Osteoblast (primary cell): ENCODE data around the gene SLC7A9. TPM values are rescaled to one million over a fixed set of nuclear protein-coding genes. Genes with fewer than 3 reads are reported as not detected.

Source experiments
- DNase-seq: peaks from one replicate; pipeline ENCODE4 v3.0.0; 2011; ENCODE audit warnings: low spot score, mixed read lengths; ENCODE audit not compliant: insufficient read length; ENCODE audit errors: missing footprints
- H2AFZ ChIP-seq: 2 replicates; pipeline ENCODE4 v1.6.0; 2011; ENCODE audit warnings: mild to moderate bottlenecking, low read length
- H3K27ac ChIP-seq: 2 replicates; pipeline ENCODE4 v1.5.1; 2011; ENCODE audit warnings: mild to moderate bottlenecking, low read depth, low read length, moderate library complexity
- H3K27me3 ChIP-seq: 2 replicates; pipeline ENCODE4 v1.6.0; 2012; ENCODE audit warnings: mild to moderate bottlenecking, control low read depth, inconsistent platforms, low read length, moderate library complexity; ENCODE audit not compliant: insufficient read depth
- H3K36me3 ChIP-seq: 2 replicates; pipeline ENCODE4 v1.5.1; 2011; ENCODE audit warnings: mild to moderate bottlenecking, low read length, control low read depth, moderate library complexity; ENCODE audit not compliant: insufficient read depth
- H3K4me1 ChIP-seq: 2 replicates; pipeline ENCODE4 v1.5.1; 2011; ENCODE audit warnings: mild to moderate bottlenecking, low read length, control low read depth, moderate library complexity; ENCODE audit not compliant: insufficient read depth
- H3K4me2 ChIP-seq: 2 replicates; pipeline ENCODE4 v1.6.0; 2011; ENCODE audit warnings: mild to moderate bottlenecking, low read length; ENCODE audit not compliant: insufficient read depth
- H3K4me3 ChIP-seq: fragments of 200-600 bp; sonication (generic); 3 replicates; pipeline ENCODE4 v1.5.1; 2012; ENCODE audit warnings: mild to moderate bottlenecking, low read length, inconsistent platforms; ENCODE audit not compliant: insufficient read depth
- H3K79me2 ChIP-seq: 2 replicates; pipeline ENCODE4 v1.6.0; 2012; ENCODE audit warnings: mild to moderate bottlenecking, low read length, control low read depth, inconsistent platforms; ENCODE audit not compliant: insufficient read depth
- H3K9me3 ChIP-seq: 2 replicates; pipeline ENCODE4 v1.5.1; 2011; ENCODE audit warnings: low read depth, low read length, control low read depth
- H4K20me1 ChIP-seq: 2 replicates; pipeline ENCODE4 v1.6.0; 2012; ENCODE audit warnings: mild to moderate bottlenecking, low read length, control low read depth; ENCODE audit not compliant: insufficient read depth
- CTCF ChIP-seq: IDR thresholded peaks from 2 replicates; pipeline ENCODE4 v1.5.1; 2011; ENCODE audit warnings: mild to moderate bottlenecking, low read depth, low read length, moderate library complexity; ENCODE audit errors: extremely low read depth
- total RNA-seq: library from RNA; depleted of rRNA; stranded (reverse); fragments of >200 nt; gene quantifications from 2 replicates; pipeline ENCODE4 v1.2.3, GENCODE V29; 2012

SLC7A9 gene
- total RNA-seq, 1 donor = under 0.01 TPM

GRCh38 chr19:32831611-32832010 lies 38.0 kb downstream of the SLC7A9 start:
- Histone ChIP-seq H3K4me2 (no peak overlapping the region), H3K4me3 (no peak overlapping the region), H3K79me2 (no peaks in the 10 kb centered on the region), H4K20me1 (no peaks in the 10 kb centered on the region), H2AFZ (no peak overlapping the region), H3K27ac (no peak overlapping the region), H3K9me3 (no peaks in the 10 kb centered on the region), H3K27me3 (no peaks in the 10 kb centered on the region), H3K4me1 (peaks cover 8% of the 10 kb centered on the region), H3K36me3 (no peaks in the 10 kb centered on the region)
- peak; percentile 60 for DNase-seq
- TF ChIP-seq CTCF = no peak

GRCh38 chr19:32830231-32831014 lies 39.1 kb downstream of the SLC7A9 start:
- Histone ChIP-seq H3K27me3 (no peaks in the 10 kb centered on the region), H3K4me3 (peak overlapping the region; percentile 11), H3K79me2 (no peaks in the 10 kb centered on the region), H4K20me1 (no peaks in the 10 kb centered on the region), H3K9me3 (no peaks in the 10 kb centered on the region), H3K36me3 (no peaks in the 10 kb centered on the region), H3K4me2 (peak overlapping the region; percentile 80), H3K27ac (peak overlapping the region; percentile 58), H2AFZ (peak overlapping the region; percentile 32), H3K4me1 (peaks cover 8% of the 10 kb centered on the region)
- DNase-seq = peak; percentile 83
- TF ChIP-seq CTCF = no peak

GRCh38 chr19:32829345-32829896 lies 40.1 kb downstream of the SLC7A9 start:
- Histone ChIP-seq H3K4me2 (no peak overlapping the region), H3K4me3 (no peak overlapping the region), H2AFZ (no peak overlapping the region), H3K36me3 (no peaks in the 10 kb centered on the region), H3K9me3 (no peaks in the 10 kb centered on the region), H3K4me1 (peaks cover 8% of the 10 kb centered on the region), H4K20me1 (no peaks in the 10 kb centered on the region), H3K27me3 (no peaks in the 10 kb centered on the region), H3K79me2 (no peaks in the 10 kb centered on the region), H3K27ac (no peak overlapping the region)
- no peak for DNase-seq
- TF ChIP-seq CTCF = no peak

GRCh38 chr19:32828643-32829344 lies 40.8 kb downstream of the SLC7A9 start:
- no peak overlapping the region for H3K4me3 ChIP-seq
- no peaks in the 10 kb centered on the region for H3K79me2 ChIP-seq
- no peak for TF ChIP-seq CTCF
- DNase-seq = peak; percentile 66
- H3K27me3 ChIP-seq = no peaks in the 10 kb centered on the region
- no peak overlapping the region for H2AFZ ChIP-seq
- no peaks in the 10 kb centered on the region for H4K20me1 ChIP-seq
- no peak overlapping the region for H3K4me2 ChIP-seq
- no peaks in the 10 kb centered on the region for H3K9me3 ChIP-seq
- H3K36me3 ChIP-seq = no peaks in the 10 kb centered on the region
- H3K4me1 ChIP-seq = peaks cover 8% of the 10 kb centered on the region
- H3K27ac ChIP-seq = no peak overlapping the region
